Amniotic epithelial cell (primary cell): ENCODE data around the gene EMP2.
"Not testable (repeated sequence)": the region's sequence is repeated elsewhere in the genome, so short reads cannot be mapped to it uniquely, and the experiment has no call there.

Experiments used
- DNase-seq: peaks from one replicate; pipeline ENCODE4 v3.0.0-alpha.2; 2010; ENCODE audit warnings: low read depth

The EMP2 gene

DNA sequence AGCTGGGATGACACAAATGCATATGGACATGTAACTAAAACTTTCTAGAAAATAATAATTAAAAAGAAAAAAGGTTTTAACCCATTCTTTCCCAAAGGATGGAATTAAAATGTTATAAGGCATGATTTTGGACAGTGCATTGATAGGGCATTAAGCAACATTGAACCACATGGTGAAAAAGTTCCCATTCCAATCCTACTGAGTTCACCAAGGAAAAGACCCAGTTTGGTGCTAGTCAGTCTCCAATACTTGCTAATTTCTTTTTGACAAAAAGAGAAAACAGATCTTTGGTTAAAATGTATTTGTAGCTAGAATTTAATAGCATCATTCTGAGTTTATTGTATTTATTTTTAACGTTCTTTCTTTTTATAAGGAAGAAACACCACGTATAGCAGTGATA, 28.1 kb downstream of the EMP2 start:
- no peak for DNase-seq

DNA sequence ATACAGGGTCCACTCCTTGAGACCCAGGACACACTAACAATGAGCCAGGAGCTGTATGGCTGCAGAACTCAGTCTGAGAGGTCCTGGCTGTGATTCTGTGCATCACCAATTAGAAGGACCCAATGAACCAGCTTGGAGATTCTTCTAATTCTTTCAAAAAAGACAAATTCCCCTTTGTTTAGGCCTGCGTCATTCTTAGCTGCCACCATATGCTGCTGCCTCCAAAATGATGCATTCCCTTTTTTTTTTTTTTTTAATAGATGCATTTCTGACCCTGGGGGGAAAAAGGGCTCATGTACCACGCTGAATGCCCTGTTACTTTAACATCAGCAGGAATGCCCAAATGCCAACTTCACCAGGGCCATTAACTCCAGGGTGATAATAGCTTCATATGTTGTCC, 28.5 kb downstream of the EMP2 start:
- DNase-seq: no peak

DNA sequence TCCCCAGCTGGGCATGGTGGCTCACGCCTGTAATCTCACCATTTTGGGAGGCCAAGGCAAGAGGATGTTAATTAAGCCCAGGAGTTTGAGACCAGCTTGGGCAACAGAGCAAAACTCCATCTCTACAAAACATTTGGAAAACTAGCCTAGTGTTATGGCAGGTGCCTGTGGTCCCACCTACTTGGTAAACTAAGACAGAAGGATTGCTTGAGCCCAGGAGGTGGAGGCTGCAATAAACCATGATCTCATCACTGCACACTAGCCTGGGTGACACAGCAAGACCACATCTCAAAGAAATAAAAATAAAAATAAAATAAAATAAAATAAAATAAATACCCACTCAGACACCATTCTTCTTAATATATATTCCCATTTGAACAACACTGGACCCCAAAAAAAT, 32.0 kb downstream of the EMP2 start:
- DNase-seq: no peak

DNA sequence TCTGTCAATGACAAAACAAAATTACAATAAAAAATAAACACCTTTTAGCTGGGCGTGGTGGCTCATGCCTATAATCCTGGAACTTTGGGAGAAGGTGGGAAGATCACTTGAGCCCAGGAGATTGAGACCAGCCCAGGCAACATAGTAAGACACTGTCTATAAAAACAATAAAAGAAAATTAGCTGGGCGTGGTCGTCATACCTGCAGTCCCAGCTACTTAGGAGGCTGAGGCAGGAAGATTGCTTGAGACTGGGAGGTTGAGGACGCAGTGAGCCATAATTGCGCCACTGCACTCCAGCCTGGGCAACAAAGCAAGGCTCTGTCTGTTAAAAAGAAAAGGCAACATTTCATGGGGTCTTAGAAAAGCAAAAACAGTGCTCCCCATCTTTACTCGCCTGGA, 32.7 kb downstream of the EMP2 start:
- DNase-seq: no peak

DNA sequence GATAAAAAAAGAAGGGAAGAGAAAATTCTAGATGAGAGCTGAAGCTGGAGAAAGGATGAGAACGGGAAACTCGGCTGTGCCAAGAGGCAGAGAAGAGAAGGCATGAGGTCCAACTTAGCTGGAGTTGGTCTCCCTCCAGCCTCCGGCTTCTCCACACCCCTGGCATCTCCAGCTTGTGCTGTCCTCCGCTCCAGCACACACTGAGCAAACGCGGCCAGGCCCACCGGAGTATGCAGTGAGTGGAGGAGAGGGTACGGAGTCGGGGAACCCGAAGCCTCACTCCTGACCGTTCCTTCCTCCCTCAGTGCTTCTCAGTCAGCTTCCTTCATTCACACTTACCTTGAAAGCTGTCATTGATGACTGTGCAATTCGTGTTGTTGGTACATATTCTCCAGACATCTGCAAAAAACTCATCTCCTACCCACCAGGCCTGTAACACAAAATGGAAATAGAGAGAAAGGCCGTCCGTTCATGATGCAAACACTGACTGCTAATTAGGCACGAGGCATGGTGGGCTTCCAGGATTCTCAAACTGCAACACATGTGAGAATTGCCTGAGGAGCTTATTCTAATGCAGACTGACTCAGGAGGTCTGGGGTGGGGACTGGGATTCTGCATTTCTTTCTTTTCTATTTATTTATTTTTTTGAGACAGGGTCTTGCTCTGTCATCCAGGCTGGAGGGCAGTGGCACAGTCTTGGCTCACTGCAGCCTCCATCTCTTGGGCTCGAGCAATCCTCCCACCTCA, 37.0 kb downstream of the EMP2 start:
- DNase-seq: no peak

DNA sequence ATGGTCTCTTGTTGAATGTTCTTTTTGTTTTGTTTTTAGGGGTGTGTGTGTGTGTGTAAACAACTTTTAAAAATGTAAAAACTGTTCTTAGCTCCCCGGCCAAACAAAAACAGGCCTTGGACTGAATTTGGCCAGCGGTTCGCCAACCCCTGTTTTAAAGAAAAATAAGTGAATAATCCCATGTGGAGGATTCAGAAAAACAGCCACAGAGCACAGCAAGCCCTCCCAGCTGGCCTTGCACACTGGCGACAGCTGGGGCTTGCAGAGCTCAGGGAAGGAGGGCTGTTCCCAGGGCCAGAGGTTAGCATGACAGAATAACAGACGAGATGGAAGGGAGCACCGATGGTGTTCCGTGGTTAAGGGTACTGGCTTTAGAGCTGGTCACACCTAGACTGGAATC, 39.0 kb downstream of the EMP2 start:
- no peak for DNase-seq

DNA sequence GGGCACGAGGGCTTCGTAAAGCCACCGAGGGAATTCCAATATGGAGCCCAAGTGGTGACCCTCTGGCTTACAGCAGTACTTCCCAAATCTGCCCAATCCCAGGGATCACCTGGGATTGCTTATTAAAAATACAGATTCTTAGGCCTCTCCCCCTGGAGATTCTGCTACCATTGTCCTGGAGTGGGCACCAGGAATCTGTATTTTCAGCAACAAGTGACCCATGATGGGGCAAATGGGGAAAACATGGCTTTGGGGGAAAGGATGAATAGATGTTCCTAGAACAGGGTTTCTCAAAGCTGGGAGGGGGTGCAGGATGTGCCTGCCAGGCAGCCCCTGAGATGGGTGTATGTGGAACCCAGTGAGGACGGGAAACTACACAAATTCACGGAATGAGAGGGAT, 40.6 kb downstream of the EMP2 start:
- no peak for DNase-seq

DNA sequence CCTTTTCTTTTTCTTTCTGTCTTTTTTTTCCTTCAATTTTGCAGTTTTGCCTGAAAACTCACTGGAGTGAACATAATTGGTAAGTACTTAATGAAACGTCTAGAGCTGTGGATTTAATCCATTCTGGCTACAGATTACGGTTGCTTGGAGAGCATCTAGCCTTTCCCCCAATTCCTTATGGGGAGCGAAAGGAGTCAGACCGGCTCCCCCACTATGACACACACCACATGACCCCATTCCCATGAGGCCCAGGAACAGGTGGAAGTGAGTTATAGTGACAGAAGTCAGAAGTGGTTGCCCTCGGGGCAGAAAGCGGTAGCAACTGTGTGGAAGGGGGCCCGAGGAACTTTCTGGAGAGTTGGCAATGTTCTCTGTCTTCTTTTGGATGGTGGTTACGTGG, 41.2 kb downstream of the EMP2 start:
- DNase-seq: no peak

DNA sequence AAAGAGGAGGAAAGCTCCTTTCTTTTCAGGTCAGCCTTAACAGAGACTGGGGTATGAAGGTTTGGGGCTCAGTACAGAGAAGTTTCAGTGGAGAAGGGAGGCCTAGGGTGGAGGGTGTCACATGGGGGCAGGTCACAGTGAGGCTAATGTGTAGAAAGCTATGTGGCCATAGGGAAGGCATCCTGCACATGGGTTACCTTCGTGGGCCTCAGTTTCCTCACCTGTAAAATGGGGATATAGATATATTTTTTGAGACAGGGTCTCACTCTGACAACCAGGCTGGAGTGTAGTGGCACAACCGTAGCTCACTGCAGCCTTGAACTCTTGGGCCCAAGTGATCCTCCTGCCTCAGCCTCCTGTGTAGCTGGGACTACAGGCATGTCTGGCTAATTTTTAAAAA, 41.8 kb downstream of the EMP2 start:
- DNase-seq: no peak

DNA sequence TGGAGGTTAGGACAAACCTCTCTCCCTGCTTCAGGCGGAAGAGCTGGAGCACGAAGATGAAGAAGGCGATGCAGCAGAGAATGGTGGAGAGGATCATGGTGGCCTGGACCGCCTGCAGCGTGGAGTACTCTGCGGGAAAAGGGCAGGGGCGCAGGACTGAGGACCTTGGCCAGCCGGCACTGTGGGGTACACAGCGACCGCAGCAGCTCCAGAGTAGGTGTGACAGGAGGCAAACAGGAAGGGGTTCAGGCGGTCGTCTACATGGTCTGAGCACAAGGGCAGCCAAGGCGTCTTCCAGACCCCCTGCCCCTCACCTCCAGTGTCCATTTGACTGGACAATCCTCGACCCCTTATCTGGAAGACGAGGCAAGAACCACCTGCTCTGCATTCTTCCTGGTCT, 42.5 kb downstream of the EMP2 start:
- DNase-seq: no peak

DNA sequence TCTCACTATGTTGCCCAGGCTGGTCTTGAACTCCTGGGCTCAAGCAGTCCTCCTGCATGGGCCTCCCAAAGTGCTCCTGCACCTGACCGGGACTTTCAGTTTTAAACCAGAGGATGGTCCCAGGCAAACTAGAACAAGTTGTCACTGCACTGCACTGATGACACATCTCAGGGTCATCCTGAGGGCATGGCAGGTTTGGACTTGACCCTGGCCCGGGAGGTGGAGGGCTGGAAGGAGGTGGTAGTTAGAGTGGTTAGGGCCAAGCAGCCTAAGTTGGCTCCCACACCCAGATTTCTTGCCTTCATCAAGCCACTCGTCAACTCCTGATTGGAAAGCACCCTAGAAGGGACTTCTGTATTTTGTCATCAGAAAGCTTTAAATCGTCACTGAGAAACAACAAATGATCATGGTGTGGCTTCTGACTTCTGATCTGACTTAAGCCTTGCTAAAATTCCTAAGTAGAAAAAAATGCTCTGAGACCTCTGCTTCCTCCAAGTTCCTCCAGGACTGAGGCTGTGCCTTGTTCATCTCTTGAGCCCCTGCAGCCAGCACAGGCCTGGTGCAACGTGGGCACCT, 43.5 kb downstream of the EMP2 start:
- DNase-seq: no peak

DNA sequence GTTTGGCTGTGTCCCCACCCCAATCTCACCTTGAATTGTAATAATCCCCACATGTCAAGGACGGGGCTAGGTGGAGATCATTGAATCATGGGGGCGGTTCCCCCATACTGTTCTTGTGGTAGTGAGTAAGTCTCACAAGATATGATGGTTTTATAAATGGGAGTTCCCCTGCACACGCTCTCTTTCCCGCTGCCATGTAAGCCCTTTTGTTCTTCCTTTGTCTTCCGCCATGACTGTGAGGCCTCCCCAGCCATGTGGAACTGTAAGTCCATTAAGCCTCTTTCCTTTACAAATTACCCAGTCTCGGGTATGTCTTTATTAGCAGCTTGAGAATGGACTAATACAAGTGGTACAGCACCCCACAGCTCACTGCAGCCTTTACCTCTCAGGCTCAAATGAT, 44.1 kb downstream of the EMP2 start:
- DNase-seq: not testable (repeated sequence)

DNA sequence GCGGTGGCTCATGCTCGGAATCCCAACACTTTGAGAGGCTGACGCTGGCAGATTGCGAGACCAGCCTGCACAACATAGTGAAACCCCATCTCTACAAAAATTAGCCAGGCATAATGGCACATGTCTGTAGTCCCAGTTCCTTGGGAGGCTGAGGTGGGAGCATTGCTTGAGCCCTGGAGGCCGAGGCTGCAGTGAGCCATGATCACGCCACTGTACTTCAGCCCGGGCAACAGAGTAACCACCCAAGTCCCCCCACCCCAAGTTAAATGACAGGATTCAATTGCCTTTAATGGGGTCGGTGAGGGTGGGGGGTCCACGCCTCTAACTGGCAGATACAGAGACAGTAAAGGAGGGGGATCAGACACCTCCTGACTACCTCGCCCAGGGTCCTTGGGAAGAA, 44.9 kb downstream of the EMP2 start:
- no peak for DNase-seq

DNA sequence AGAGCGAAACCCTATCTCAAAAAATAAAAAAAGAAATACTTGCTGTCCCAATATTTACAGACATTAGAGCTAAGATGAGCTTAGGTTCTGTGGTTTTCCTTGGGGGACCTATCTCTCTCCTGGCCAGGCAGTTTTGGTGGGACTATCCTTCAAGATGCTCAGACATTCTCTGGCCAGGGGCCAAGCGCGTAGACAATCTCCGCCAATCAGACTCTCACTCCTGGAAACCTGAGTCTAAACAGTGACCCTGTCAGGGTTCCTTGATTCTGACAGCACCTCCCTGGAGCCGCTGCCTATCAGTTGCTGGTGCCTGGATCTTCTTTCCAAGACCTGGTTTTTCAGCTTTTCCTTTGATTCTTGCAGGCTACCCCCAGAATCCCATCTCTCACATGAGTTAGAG, 45.6 kb downstream of the EMP2 start:
- DNase-seq: no peak

DNA sequence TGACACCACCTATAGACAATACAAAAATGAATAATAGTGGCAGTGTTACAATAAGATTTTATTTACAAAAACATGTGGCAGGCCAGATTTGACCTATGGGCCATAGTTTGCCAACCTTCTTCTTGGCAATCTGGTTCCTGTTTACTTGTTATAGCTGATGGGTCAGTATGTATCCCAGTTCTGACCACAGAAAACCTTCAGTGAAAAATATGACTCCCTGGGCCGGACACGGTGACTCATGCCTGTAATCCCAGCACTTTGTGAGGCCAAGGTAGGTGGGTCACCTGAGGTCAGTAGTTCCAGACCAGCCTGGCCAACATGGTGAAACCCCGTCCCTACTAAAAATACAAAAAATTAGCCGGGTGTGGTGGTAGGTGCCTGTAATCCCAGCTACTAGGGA, 46.8 kb downstream of the EMP2 start:
- DNase-seq: peak; percentile 87

DNA sequence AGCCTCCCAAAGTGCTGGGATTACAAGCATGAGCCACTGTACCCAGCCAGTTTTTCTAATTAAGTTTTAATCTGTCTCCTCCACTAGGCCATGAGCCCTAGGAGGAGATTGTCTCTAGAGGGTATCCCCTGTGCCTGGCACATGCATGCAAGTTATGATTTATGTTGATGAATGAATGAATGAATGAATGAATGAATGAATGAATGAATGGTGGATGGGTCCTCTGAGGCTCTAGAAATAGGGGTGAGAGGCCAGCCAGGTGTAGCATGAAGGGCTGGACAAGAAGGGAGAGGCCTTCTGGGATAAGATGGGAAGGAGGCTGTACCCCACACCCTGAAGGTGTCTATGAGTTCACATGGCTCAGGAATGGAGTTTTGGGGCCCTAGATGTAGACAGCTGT, 48.8 kb downstream of the EMP2 start:
- DNase-seq: no peak

DNA sequence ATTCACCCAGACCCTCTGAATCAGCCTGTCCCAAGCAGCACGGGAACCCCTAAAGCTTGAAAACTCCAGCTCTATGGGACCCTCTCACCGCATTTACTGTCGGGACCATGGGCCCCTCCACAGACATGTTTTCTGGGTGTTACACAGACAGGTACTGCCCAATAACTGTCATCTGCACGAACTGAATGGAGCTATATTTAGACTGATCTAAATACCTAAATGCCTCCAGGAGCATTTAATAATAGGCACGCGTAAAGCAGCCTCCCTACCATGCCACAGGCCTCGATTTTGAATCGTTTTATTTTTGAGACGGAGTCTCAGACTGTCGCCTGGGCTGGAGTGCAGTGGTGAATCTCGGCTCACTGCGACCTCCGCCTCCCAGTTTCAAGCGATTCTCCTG, 49.7 kb downstream of the EMP2 start:
- DNase-seq: no peak

DNA sequence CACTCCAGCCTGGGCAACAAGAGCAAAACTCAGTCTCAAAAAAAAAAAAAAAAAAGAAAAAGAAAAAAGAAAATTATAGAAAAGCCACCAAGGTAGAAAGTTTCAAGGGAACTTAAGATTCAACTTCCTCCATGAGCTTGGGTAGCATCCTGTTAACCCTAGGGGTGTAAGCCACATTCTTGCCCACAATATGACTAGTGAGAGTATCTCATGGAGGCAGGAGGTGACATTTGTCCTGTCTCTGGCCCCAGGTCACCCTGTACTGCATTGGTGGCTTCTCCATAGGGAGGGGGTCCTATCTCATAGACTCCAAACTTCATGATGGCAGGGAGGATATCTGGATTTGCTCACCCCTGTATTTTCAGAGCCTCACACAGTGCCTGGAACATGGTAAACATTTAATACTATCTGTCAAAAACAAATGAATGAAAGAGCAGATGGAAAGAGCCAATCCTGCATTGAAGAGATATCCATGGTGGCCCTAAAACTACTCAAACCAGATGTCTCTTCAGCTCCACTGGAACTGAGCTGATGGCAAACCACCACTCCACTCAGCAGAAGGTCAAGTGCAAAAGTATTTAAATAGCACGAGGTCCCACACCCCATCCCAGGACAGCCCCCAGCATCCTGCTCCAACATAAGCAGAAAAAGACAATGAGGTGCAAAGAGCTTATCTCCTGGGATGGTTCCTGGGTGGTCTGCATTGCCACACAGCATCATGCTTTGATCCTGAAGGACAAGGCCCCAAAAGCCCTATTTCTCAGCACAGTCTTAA, 50.3 kb downstream of the EMP2 start:
- DNase-seq: no peak

DNA sequence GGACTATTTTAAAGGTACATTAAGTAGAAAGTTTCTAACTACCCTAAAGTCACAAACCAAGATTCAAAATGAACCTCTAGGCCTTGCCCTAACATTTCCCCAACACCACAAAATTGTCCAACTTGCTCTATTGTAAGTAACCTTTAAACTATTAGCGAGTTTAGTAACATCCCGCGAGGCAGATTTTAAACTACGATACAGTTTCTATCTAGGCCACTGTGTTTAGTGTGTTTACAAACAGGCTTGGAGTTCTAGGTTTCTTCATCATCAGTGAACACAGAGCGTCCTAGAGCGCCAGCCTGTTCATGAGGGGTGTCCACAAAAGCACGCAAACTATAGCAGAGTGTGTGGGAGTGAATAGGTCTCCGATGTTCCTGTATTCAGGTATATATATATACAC, 51.8 kb downstream of the EMP2 start:
- no peak for DNase-seq

DNA sequence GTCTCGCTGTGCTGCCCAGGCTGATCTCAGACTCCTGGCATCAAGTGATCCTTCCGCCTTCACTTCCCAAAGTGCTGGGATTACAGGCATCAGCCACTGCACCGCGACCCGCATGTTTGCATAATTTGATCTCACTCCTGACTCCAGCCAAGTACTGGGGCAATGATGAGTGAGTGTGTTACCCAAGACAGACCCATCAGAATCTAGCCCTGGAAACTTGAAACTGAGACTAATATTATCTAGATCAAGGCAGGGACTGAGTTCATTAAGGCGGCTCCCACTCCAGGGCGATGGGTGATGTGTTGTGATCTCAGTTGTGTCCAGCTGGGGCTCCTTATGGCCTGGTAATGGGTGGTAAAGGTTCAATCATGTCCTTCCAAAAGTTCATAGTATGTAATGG, 53.4 kb downstream of the EMP2 start:
- DNase-seq: peak; percentile 36

DNA sequence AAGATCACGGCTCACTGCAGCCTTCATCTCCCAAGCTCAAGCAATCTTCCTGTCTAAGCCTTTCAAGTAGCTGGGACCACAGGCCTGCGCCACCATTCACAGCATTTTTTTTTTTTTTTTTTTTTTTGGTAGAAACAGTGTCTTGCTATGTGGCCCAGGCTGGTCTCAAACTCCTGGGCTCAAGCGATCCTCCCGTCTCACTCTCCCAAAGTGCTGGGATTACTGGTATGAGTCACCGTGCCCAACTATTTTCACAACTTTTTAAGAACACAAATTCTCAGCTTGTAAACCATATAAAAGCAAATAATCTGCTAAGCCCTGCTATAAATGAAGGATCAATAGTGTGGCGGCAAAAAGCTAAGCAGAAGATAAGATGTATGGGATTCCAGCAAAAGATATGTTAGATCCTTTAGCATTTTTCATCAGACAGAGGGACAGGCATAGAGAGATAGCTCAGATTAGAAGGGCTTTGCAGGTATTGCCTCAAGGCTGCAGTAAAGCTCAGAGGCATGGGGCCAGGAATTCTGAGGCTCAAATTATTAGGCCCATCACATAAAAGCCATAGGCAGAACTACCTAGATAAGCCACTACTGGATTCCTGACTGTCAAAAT, 55.1 kb downstream of the EMP2 start:
- DNase-seq: peak; percentile 46

DNA sequence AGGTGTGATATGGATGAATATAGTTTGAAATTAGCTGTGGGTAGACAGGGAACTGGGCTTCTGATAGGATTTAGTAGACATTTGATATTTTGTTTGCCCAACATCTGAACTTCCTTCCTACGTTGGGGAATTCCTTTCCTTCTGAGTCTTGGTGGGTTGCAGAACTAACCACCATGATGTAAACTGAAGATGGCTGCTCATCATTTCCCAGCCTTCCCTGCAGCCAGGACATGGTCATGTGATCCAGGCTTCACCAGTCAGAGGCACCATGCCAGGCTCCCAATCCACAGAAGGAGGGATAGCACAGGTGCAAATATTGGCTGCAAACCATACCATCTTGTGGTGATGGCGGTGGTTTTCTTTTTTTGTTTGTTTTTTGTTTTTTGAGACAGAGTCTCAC, 57.4 kb downstream of the EMP2 start:
- DNase-seq: no peak

DNA sequence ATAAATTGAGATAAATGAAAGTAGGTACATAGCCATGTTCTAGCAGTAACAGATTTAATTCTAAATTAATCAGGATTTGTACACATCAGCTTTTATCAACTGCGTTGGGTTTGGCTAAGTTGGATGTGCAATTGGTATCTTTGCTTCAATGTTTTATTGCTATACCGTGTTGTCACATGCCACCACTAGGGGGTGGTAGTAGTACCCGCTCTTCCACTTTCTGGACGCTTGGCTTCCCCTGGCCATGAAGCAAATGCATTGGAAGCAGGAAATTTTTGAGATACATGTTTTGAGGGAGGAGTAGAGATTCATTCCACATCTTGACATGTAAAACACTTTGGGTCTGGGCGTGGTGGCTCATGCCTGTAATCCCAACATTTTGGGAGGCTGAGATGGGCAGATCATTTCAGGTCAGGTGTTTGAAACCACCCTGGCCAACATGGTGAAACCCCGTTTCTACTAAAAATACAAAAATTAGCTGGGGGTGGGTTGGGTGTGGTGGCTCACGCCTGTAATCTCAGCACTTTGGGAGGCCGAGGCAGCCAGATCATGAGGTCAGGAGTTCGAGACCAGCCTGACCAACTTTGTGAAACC, 58.6 kb downstream of the EMP2 start:
- DNase-seq: peak; percentile 56
